H1 (cell line): ENCODE measurements around the gene NELFB. TPM values are rescaled to one million over a fixed set of nuclear protein-coding genes. Genes with fewer than 3 reads are reported as not detected.
A peak's percentile ranks its signal among the peaks of the same experiment; 100 is the strongest.

Experiments used
- CTCF ChIA-PET: fragments of 300-600 bp; sonication (Branson Sonifier 250); formaldehyde crosslinking; loops from one replicate; lab custom pipeline; 2021; ENCODE audit not compliant: partially characterized antibody; lab: Charles Lee
- POLR2A ChIA-PET: fragments of 300-600 bp; sonication (Branson Sonifier 250); formaldehyde crosslinking; loops from one replicate; lab custom pipeline; 2021; ENCODE audit warnings: inconsistent platforms; ENCODE audit not compliant: partially characterized antibody; lab: Charles Lee
- DNase-seq, 2 experiments: peaks; one replicate each; pipeline versions ENCODE4 v3.0.0 to v3.0.0-alpha.2; 2010 to 2022; ENCODE audit warnings: low spot score in 2 of 2, low read depth in 1 of 2, mixed read lengths in 1 of 2
- FAIRE-seq: peaks from 2 replicates; lab custom pipeline; 2011; peaks lifted over from hg19 to GRCh38; lab: Jason Lieb, UNC
- H2AFZ ChIP-seq: 2 replicates; pipeline ENCODE4 v1.8.1; 2012; ENCODE audit warnings: low read length, inconsistent platforms
- H2AK5ac ChIP-seq: 2 replicates; pipeline ENCODE4 v1.6.1; 2013; ENCODE audit warnings: low read depth, low read length
- H2BK120ac ChIP-seq: replicated peaks from 2 replicates; pipeline ENCODE3; 2013; ENCODE audit warnings: low read depth, low read length, inconsistent platforms
- H2BK12ac ChIP-seq: 2 replicates; pipeline ENCODE4 v1.6.1; 2013; ENCODE audit warnings: low read depth, low read length
- H2BK15ac ChIP-seq: 2 replicates; pipeline ENCODE4 v1.6.1; 2013; ENCODE audit warnings: low read length
- H2BK20ac ChIP-seq: 2 replicates; pipeline ENCODE4 v1.6.1; 2013; ENCODE audit warnings: low read length
- H2BK5ac ChIP-seq: 2 replicates; pipeline ENCODE4 v1.6.1; 2013; ENCODE audit warnings: low read depth, low read length
- H3K14ac ChIP-seq: 2 replicates; pipeline ENCODE4 v1.6.1; 2013; ENCODE audit warnings: inconsistent platforms; ENCODE audit not compliant: insufficient read length
- H3K18ac ChIP-seq: 2 replicates; pipeline ENCODE4 v1.6.1; 2013; ENCODE audit warnings: low read length; ENCODE audit errors: extremely low read depth
- H3K23ac ChIP-seq: 2 replicates; pipeline ENCODE4 v1.6.1; 2013; ENCODE audit warnings: inconsistent platforms; ENCODE audit not compliant: insufficient read length
- H3K23me2 ChIP-seq: 2 replicates; pipeline ENCODE4 v1.6.1; 2013; ENCODE audit warnings: low read depth, low read length
- H3K27ac ChIP-seq: 2 replicates; pipeline ENCODE4 v1.6.1; 2011; ENCODE audit warnings: low read depth, low read length, inconsistent platforms
- H3K27me3 ChIP-seq, 4 experiments: replicated peaks in 1 of 4; 1 replicate in 1 of 4; 2 replicates in 3 of 4; pipeline versions ENCODE4 v1.6.1 to v1.8.1; 2011 to 2013; ENCODE audit warnings: low read length in 3 of 4, mild to moderate bottlenecking in 3 of 4, inconsistent platforms in 2 of 4, mixed read lengths in 2 of 4, moderate library complexity in 1 of 4; ENCODE audit not compliant: control insufficient read depth in 3 of 4, insufficient read depth in 3 of 4; ENCODE audit errors: extremely low read depth in 1 of 4
- H3K36me3 ChIP-seq, 4 experiments: 2 replicates each; pipeline versions ENCODE4 v1.6.1 to v1.8.1; 2011 to 2013; ENCODE audit warnings: mild to moderate bottlenecking in 4 of 4, low read length in 3 of 4, moderate library complexity in 2 of 4, control low read depth in 1 of 4, inconsistent platforms in 1 of 4; ENCODE audit not compliant: insufficient read depth in 4 of 4, control insufficient read depth in 2 of 4
- H3K4ac ChIP-seq: replicated peaks from 2 replicates; pipeline ENCODE3; 2013; ENCODE audit warnings: low read length, low read depth, mixed read lengths, inconsistent platforms; ENCODE audit not compliant: insufficient read length
- H3K4me1 ChIP-seq, 4 experiments: replicated peaks in 1 of 4; 1 replicate in 1 of 4; 2 replicates in 3 of 4; pipeline versions ENCODE4 v1.6.1 to v1.8.1; 2011 to 2013; ENCODE audit warnings: low read length in 3 of 4, inconsistent platforms in 2 of 4, mixed read lengths in 1 of 4; ENCODE audit not compliant: insufficient read depth in 4 of 4, control insufficient read depth in 3 of 4
- H3K4me2 ChIP-seq, 2 experiments: 2 replicates each; pipeline versions ENCODE4 v1.6.1 to v1.8.1; 2011 to 2013; ENCODE audit warnings: low read depth in 2 of 2, low read length in 2 of 2, control low read depth in 1 of 2, inconsistent platforms in 1 of 2, mild to moderate bottlenecking in 1 of 2; ENCODE audit not compliant: insufficient read depth in 1 of 2
- H3K4me3 ChIP-seq, 4 experiments: fragments of 200-600, 300-600 bp in 1 of 4; sonication (generic), shearing (Covaris generic), sonication (Bioruptor Twin) in 1 of 4; 2 replicates each; pipeline versions ENCODE4 v1.5.1 to v1.8.1; 2011 to 2016; ENCODE audit warnings: low read length in 4 of 4, low read depth in 3 of 4, control low read depth in 2 of 4, inconsistent platforms in 2 of 4, mild to moderate bottlenecking in 2 of 4, mixed read lengths in 1 of 4, moderate library complexity in 1 of 4; ENCODE audit not compliant: insufficient read depth in 2 of 4; ENCODE audit errors: extremely low read depth in 1 of 4
- H3K56ac ChIP-seq: replicated peaks from 2 replicates; pipeline ENCODE3; 2013; ENCODE audit warnings: low read depth, mild to moderate bottlenecking, mixed read lengths, low read length, inconsistent platforms; ENCODE audit not compliant: insufficient read length
- H3K79me1 ChIP-seq: 2 replicates; pipeline ENCODE4 v1.6.1; 2013; ENCODE audit warnings: low read depth, low read length, control low read depth
- H3K79me2 ChIP-seq, 2 experiments: 2 replicates each; pipeline versions ENCODE4 v1.6.1 to v1.8.1; 2012 to 2013; ENCODE audit warnings: low read length in 2 of 2, mild to moderate bottlenecking in 2 of 2, inconsistent platforms in 1 of 2; ENCODE audit not compliant: insufficient read depth in 2 of 2, control insufficient read depth in 1 of 2
- H3K9ac ChIP-seq, 4 experiments: replicated peaks in 1 of 4; 1 replicate in 1 of 4; 2 replicates in 3 of 4; pipeline versions ENCODE4 v1.6.1 to v1.8.1; 2011 to 2013; ENCODE audit warnings: low read depth in 3 of 4, low read length in 3 of 4, control low read depth in 2 of 4, mild to moderate bottlenecking in 2 of 4, moderate library complexity in 2 of 4, inconsistent platforms in 1 of 4; ENCODE audit errors: extremely low read depth in 1 of 4
- H3K9me3 ChIP-seq, 2 experiments: 2 replicates each; pipeline versions ENCODE4 v1.6.1 to v1.8.1; 2012 to 2013; ENCODE audit warnings: mild to moderate bottlenecking in 2 of 2, moderate library complexity in 2 of 2, control low read depth in 1 of 2, inconsistent platforms in 1 of 2, low read depth in 1 of 2, low read length in 1 of 2, mixed read lengths in 1 of 2; ENCODE audit not compliant: insufficient read depth in 2 of 2
- H4K20me1 ChIP-seq, 2 experiments: replicated peaks in 1 of 2; 2 replicates each; pipeline versions ENCODE3 to v1.8.1; 2011 to 2013; ENCODE audit warnings: inconsistent platforms in 2 of 2, low read length in 2 of 2, mild to moderate bottlenecking in 1 of 2; ENCODE audit not compliant: insufficient read depth in 2 of 2, control insufficient read depth in 1 of 2
- H4K5ac ChIP-seq: 2 replicates; pipeline ENCODE4 v1.6.1; 2013; ENCODE audit warnings: low read length, low read depth, mixed read lengths, inconsistent platforms; ENCODE audit not compliant: insufficient read length
- H4K8ac ChIP-seq: 2 replicates; pipeline ENCODE4 v1.8.0; 2013; ENCODE audit warnings: mild to moderate bottlenecking, moderate library complexity, low read length, inconsistent platforms; ENCODE audit not compliant: insufficient read depth; ENCODE audit errors: extremely low read depth
- H4K91ac ChIP-seq: replicated peaks from 2 replicates; pipeline ENCODE3; 2013; ENCODE audit warnings: low read length, mixed read lengths, inconsistent platforms; ENCODE audit not compliant: insufficient read length
- BACH1 ChIP-seq: IDR thresholded peaks from 2 replicates; pipeline ENCODE4 v1.6.1; 2012; ENCODE audit warnings: low read length, improper control_type of control experiment
- CHD2 ChIP-seq: IDR thresholded peaks from 2 replicates; pipeline ENCODE4 v1.6.1; 2012; ENCODE audit warnings: low read length, improper control_type of control experiment
- CREB1 ChIP-seq: IDR thresholded peaks from 2 replicates; pipeline ENCODE4 v1.6.1; 2012; ENCODE audit warnings: inconsistent platforms
- EGR1 ChIP-seq: IDR thresholded peaks from 2 replicates; pipeline ENCODE4 v1.6.1; 2011; ENCODE audit warnings: low read depth, low read length, borderline replicate concordance
- FOSL1 ChIP-seq: IDR thresholded peaks from 2 replicates; pipeline ENCODE4 v1.6.1; 2011; ENCODE audit warnings: mild to moderate bottlenecking, low read depth, low read length, moderate library complexity; ENCODE audit not compliant: insufficient read depth
- GABPA ChIP-seq: IDR thresholded peaks from 2 replicates; pipeline ENCODE4 v1.6.1; 2011; ENCODE audit warnings: mild to moderate bottlenecking, low read length, moderate library complexity, borderline replicate concordance; ENCODE audit not compliant: insufficient read depth
- HDAC2 ChIP-seq, 2 experiments: fragments of 300-600 bp in 1 of 2; sonication (generic) in 1 of 2; IDR thresholded peaks; 2 replicates each; pipeline ENCODE4 v1.6.1; 2011 to 2012; ENCODE audit warnings: low read depth in 2 of 2, low read length in 2 of 2, mild to moderate bottlenecking in 2 of 2, moderate library complexity in 2 of 2, borderline replicate concordance in 1 of 2, inconsistent platforms in 1 of 2
- JUN ChIP-seq: IDR thresholded peaks from 2 replicates; pipeline ENCODE4 v1.6.1; 2011; ENCODE audit warnings: low read depth, mild to moderate bottlenecking, improper control_type of control experiment, low read length
- KDM5A ChIP-seq: fragments of 200-600 bp; IDR thresholded peaks from 2 replicates; pipeline ENCODE4 v1.7.1; 2012; ENCODE audit warnings: mild to moderate bottlenecking, low read length, inconsistent platforms, mixed read lengths
- RBBP5 ChIP-seq: IDR thresholded peaks from 2 replicates; pipeline ENCODE4 v1.7.1; 2012; ENCODE audit warnings: low read depth, mild to moderate bottlenecking, inconsistent platforms, low read length, moderate library complexity, borderline replicate concordance
- RXRA ChIP-seq: IDR thresholded peaks from 2 replicates; pipeline ENCODE4 v1.6.1; 2011; ENCODE audit warnings: low read depth, mild to moderate bottlenecking, low read length, moderate library complexity; ENCODE audit not compliant: insufficient read depth
- WGBS, 2 experiments: shearing (Covaris generic) in 1 of 2; methylation state at CpG; one replicate each; pipeline versions ENCODE4 v1.1.6 to v1.1.7; 2013 to 2015; ENCODE audit warnings: low lambda C conversion rate in 2 of 2, mixed read lengths in 2 of 2, inconsistent platforms in 1 of 2, low coverage in 1 of 2, missing lambda C conversion rate in 1 of 2; ENCODE audit not compliant: insufficient replicate concordance in 2 of 2, insufficient coverage in 1 of 2, insufficient read length in 1 of 2; ENCODE audit errors: extremely low coverage in 1 of 2, missing lambda C conversion rate in 1 of 2; 5-methylcytosine and 5-hydroxymethylcytosine counted together
- polyA plus RNA-seq, 7 experiments: library from polyadenylated mRNA; depleted of rRNA in 3 of 7; stranded (reverse) in 5 of 7; unstranded in 2 of 7; fragments of >200 nt in 5 of 7; fragments of 200-250 nt in 2 of 7; gene quantifications; 1 replicate in 5 of 7; 2 replicates in 1 of 7; 4 replicates in 1 of 7; pipeline versions ENCODE4 v1.2.1 to v1.2.3, GENCODE V29; 2011 to 2013; ENCODE audit warnings: missing spikeins in 2 of 7, mixed read lengths in 2 of 7
- total RNA-seq: library from RNA; stranded (reverse); fragmentation: NEBNext Ultra II Directional; extraction: Animal tissue kit (Norgen Biotek cat#: 25700); gene quantifications from 2 replicates; pipeline ENCODE4 v1.2.1, GENCODE V29; 2021

NELFB gene
- total and polyA plus RNA-seq, 2 of the 8 experiments (the other 6 are each of a cell fraction or from before 2014, with no cell fraction given): 57.6 to 78.0 TPM

DNA sequence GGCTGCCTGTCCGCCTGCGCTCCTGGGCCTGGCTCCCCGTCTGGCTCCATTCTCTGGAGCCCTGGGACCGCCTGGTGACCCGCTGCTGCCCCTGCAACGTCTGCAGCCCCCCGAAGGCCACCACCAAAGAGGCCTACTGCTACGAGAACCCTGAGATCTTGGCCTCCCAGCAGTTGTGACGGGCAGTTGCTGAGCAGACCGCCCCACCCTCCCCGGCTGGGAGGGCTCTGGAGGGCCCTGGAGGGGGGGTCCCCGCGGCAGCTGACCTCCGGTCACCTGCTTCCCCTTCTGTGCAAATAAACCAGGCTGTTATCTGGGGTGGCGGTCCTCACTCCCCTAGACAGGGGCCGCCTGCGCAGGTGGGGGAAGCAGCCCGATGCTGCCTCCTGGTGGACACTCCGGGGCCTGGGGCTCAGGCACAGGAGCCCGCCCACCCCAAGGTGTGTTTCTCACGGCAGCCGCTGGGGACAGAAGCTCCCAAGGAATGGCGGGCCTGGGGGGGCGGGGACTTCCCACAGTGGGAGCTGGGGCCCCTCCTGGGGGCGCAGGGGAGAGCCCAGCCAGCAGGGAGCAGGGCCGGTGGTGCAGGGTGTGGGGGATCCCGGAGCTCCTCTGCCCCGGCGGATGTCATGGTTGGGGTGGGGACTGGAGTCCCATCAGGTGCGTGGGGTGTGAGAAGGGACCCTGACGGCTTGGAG is 18.7 kb upstream of the NELFB start:
- peak overlapping the region; percentile 59 for H4K5ac ChIP-seq
- no peaks in the 10 kb centered on the region for H3K36me3 ChIP-seq
- no peak overlapping the region for H3K9ac ChIP-seq
- no peak overlapping the region for H4K91ac ChIP-seq
- H3K23me2 ChIP-seq: peaks cover 5% of the 10 kb centered on the region; the same call in 1 of the 2 replicates
- H2AFZ ChIP-seq: no peak overlapping the region
- H3K27ac ChIP-seq: no peak overlapping the region
- no peak overlapping the region for H3K14ac ChIP-seq
- ChIA-PET CTCF (interaction anchor here (0.6 to 20.2 kb wide), 46 partner anchors 10 to 338 kb away, joined by 3 to 204 read pairs (median 5); partner anchors contain the start of genes ANAPC2, CYSRT1, LRRC26 and NELFB), POLR2A (interaction anchor here (1.0 to 69.9 kb wide), 5 partner anchors 1 to 181 kb away, joined by 3 to 1462 read pairs (median 4); partner anchors contain the start of genes CYSRT1, NDOR1, NELFB and RNF208)
- no peak overlapping the region for H2BK120ac ChIP-seq
- peaks cover 0 to 12% (median 8%) of the 10 kb centered on the region in 4 experiments; a peak in 6 of 7 replicates for H3K4me1 ChIP-seq
- FAIRE-seq (no peak), DNase-seq (peak; percentile 59 to 96)
- H3K9me3 ChIP-seq: no peaks in the 10 kb centered on the region
- H2BK15ac ChIP-seq: no peak overlapping the region
- no peak overlapping the region for H2BK12ac ChIP-seq
- H2BK20ac ChIP-seq: no peak overlapping the region
- no peaks in the 10 kb centered on the region for H3K79me1 ChIP-seq
- H3K18ac ChIP-seq: no peak overlapping the region
- no peaks in the 10 kb centered on the region for H3K27me3 ChIP-seq
- H4K8ac ChIP-seq: peak overlapping the region; percentile 86
- H3K4me3 ChIP-seq: 0 out of 8 replicates have a peak overlapping the region, but pooled peaks of 1 of the 4 experiments have one; percentile 25
- no peak overlapping the region for H3K56ac ChIP-seq
- no peak overlapping the region for H3K4ac ChIP-seq
- H3K79me2 ChIP-seq: peaks cover 0 to 7% of the 10 kb centered on the region in 2 experiments; a peak in 1 of 4 replicates
- H4K20me1 ChIP-seq: peaks cover 6 to 8% of the 10 kb centered on the region in 2 experiments
- H3K23ac ChIP-seq: no peak overlapping the region
- peak overlapping the region in 1 of 2 experiments; percentile 66; a peak in 2 of 4 replicates for H3K4me2 ChIP-seq
- WGBS, 2 experiments: 31% methylated on average over 18 of the region's 31 CpGs; no CpG with 5 or more reads in 1 of the 2 experiments
- peak overlapping the region; percentile 30; the same call in 1 of the 2 replicates for H2BK5ac ChIP-seq
- H2AK5ac ChIP-seq: no peak overlapping the region
- no peak for TF ChIP-seq JUN
- TF ChIP-seq GABPA: peak; percentile 73; the same call in 1 of the 2 replicates
- TF ChIP-seq CREB1: peak; percentile 26; the same call in 1 of the 2 replicates
- TF ChIP-seq BACH1: peak; percentile 73
- TF ChIP-seq FOSL1: no peak
- 0 out of 2 replicates have a peak, but pooled peaks have one; percentile 15 for TF ChIP-seq CHD2
- TF ChIP-seq RBBP5: no peak
- TF ChIP-seq EGR1: peak; percentile 66
- TF ChIP-seq KDM5A: no peak
- TF ChIP-seq HDAC2 (IDR thresholded peaks at IDR 0.05; ENCODE audit: borderline replicate concordance in 1 of 2, low read depth in 2 of 2, low read length in 2 of 2): 0 out of 4 replicates have a peak, but pooled peaks of 1 of the 2 experiments have one; percentile 56
- TF ChIP-seq RXRA: peak; percentile 61; the same call in 1 of the 2 replicates
